ENCODE measurements around the gene SLIT3.

DNA sequence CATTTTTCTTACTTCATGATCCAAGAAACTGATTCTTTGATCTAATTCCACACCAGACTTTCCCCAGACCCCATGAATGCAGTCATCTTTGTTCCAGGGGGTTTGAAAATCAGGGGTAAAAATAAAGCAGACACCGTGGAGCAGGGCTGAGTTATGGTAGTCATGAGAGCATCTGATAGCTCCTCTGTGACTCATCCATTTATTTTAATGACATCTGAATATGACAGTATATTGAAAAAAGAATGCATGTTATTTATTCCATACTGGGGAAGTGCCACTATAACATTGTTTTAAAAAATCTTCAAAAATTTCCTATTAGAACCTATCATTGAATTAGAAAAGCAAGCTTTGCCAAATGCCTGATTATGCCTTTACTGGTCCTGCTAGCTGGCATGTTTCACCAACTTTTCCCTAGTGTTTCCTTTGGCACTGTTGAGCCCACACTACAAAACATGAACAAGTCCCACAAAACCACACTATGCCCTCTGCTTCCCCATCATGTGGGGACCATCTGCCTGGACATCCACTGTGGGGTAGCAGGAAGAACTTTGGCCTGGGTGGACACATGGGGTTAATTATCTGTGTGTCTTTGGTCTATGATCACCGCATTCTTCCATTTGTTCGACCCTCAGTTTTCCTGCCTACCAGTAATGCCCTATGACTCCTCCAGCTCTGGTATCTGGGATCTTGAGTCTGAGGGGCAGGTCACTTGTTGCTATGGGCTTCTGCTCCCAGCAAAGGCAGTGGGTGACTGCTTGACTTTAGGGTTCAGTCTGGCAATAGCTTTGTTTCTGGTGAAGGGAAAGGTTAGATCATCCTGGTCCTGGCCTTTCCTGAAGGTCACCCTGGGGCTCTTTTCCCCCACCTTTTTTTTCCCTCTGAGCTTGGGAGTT is 639.1 kb downstream of the SLIT3 start:
- TF ChIP-seq GATA2 (IDR thresholded peaks at IDR 0.05; ENCODE audit: insufficient read depth, insufficient read length, low read depth, low read length): no peak
- no peak for TF ChIP-seq EZH2 (IDR thresholded peaks at IDR 0.05; ENCODE audit: borderline replicate concordance, low read depth, low read length, severe bottlenecking)
- TF ChIP-seq, protein P1, sequence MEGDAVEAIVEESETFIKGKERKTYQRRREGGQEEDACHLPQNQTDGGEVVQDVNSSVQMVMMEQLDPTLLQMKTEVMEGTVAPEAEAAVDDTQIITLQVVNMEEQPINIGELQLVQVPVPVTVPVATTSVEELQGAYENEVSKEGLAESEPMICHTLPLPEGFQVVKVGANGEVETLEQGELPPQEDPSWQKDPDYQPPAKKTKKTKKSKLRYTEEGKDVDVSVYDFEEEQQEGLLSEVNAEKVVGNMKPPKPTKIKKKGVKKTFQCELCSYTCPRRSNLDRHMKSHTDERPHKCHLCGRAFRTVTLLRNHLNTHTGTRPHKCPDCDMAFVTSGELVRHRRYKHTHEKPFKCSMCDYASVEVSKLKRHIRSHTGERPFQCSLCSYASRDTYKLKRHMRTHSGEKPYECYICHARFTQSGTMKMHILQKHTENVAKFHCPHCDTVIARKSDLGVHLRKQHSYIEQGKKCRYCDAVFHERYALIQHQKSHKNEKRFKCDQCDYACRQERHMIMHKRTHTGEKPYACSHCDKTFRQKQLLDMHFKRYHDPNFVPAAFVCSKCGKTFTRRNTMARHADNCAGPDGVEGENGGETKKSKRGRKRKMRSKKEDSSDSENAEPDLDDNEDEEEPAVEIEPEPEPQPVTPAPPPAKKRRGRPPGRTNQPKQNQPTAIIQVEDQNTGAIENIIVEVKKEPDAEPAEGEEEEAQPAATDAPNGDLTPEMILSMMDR (IDR thresholded peaks at IDR 0.05; ENCODE audit: extremely low read depth in 1 of 2, insufficient read depth in 1 of 2, low read depth in 1 of 2, low read length in 2 of 2): no peak
- TF ChIP-seq POLR2AphosphoS5 (IDR thresholded peaks at IDR 0.05; ENCODE audit: insufficient read depth, low read depth, low read length): no peak
- TF ChIP-seq POLR2A (IDR thresholded peaks at IDR 0.05; ENCODE audit: low read depth, low read length): no peak
